Muscle of leg (tissue), 9 donors: ENCODE results near the gene C2. TPM values are rescaled to one million over a fixed set of nuclear protein-coding genes. Genes with fewer than 3 reads are reported as not detected.

ENCODE experiments used
- polyA plus RNA-seq, 8 donors: library from polyadenylated mRNA; unstranded; fragments of 120-200 nt; gene quantifications; one replicate each; pipeline versions ENCODE4 v1.2.1 to v1.2.3, GENCODE V29; 2013; ENCODE audit warnings: inconsistent platforms in 1 of 8, low replicate concordance in 1 of 8; ENCODE audit not compliant: insufficient read length in 8 of 8, insufficient read depth in 1 of 8
- total RNA-seq: library from RNA; stranded (reverse); fragments of 120-200 nt; gene quantifications from one replicate; pipeline ENCODE4 v1.2.4, GENCODE V29; 2013

Gene C2
- total and polyA plus RNA-seq, 9 donors = 3.3 to 9.5 (median 4.9) TPM

Other genes starting within 250 kb of the C2 start
Only the 30 nearest of the 34 such genes appear.
- gene ABHD16A, start 224.4 kb upstream of the C2 start, total RNA-seq = 50.8 TPM
- gene ABHD16A, start 224.4 kb upstream of the C2 start, polyA plus RNA-seq = 10 to 100 TPM; 42.0 to 55.8 (median 44.9) TPM
- not detected for gene LY6G6F, start 220.9 kb upstream of the C2 start, total RNA-seq
- gene LY6G6F, start 220.9 kb upstream of the C2 start, polyA plus RNA-seq = not detected
- gene LY6G6D, start 212.4 kb upstream of the C2 start, total RNA-seq = 0.58 TPM
- 1 to 10 TPM in 1 of 8 donors, under 1 TPM in 4, not detected in 3; 0.31 to 1.7 (median 0.75) TPM for gene LY6G6D, start 212.4 kb upstream of the C2 start, polyA plus RNA-seq
- gene LY6G6C, start 206.0 kb upstream of the C2 start, total RNA-seq = 0.09 TPM
- 1 to 10 TPM in 1 of 8 donors, under 1 TPM in 6, not detected in 1; 0.15 to 1.2 (median 0.37) TPM for gene LY6G6C, start 206.0 kb upstream of the C2 start, polyA plus RNA-seq
- gene MPIG6B, start 204.3 kb upstream of the C2 start, total RNA-seq = 0.09 TPM
- gene MPIG6B, start 204.3 kb upstream of the C2 start, polyA plus RNA-seq = 1 to 10 TPM in 1 of 8 donors, under 1 TPM in 7; 0.44 to 1.2 (median 0.74) TPM
- gene DDAH2, start 198.4 kb upstream of the C2 start, total RNA-seq = 101 TPM
- 100 to 1,000 TPM; 111 to 147 (median 135) TPM for gene DDAH2, start 198.4 kb upstream of the C2 start, polyA plus RNA-seq
- 219 TPM for gene CLIC1, start 191.2 kb upstream of the C2 start, total RNA-seq
- 100 to 1,000 TPM; 117 to 177 (median 152) TPM for gene CLIC1, start 191.2 kb upstream of the C2 start, polyA plus RNA-seq
- 9.1 TPM for gene MSH5, start 187.7 kb upstream of the C2 start, total RNA-seq
- 10 to 100 TPM in 6 of 8 donors, 1 to 10 TPM in 2; 5.3 to 20.8 (median 11.5) TPM for gene MSH5, start 187.7 kb upstream of the C2 start, polyA plus RNA-seq
- 2.7 TPM for gene SAPCD1, start 165.1 kb upstream of the C2 start, total RNA-seq
- gene SAPCD1, start 165.1 kb upstream of the C2 start, polyA plus RNA-seq = 1 to 10 TPM; 1.4 to 6.3 (median 2.9) TPM
- gene VWA7, start 150.4 kb upstream of the C2 start, total RNA-seq = 1.2 TPM
- gene VWA7, start 150.4 kb upstream of the C2 start, polyA plus RNA-seq = 1 to 10 TPM in 7 of 8 donors, under 1 TPM in 1; 0.71 to 2.1 (median 1.6) TPM
- 21.9 TPM for gene VARS1, start 132.0 kb upstream of the C2 start, total RNA-seq
- gene VARS1, start 132.0 kb upstream of the C2 start, polyA plus RNA-seq = 10 to 100 TPM; 35.1 to 63.0 (median 51.2) TPM
- gene LSM2, start 120.8 kb upstream of the C2 start, total RNA-seq = 42.0 TPM
- 10 to 100 TPM; 41.3 to 64.3 (median 56.8) TPM for gene LSM2, start 120.8 kb upstream of the C2 start, polyA plus RNA-seq
- gene HSPA1L, start 112.4 kb upstream of the C2 start, total RNA-seq = 2.3 TPM
- gene HSPA1L, start 112.4 kb upstream of the C2 start, polyA plus RNA-seq = 1 to 10 TPM; 2.9 to 4.1 (median 3.6) TPM
- 76.7 TPM for gene HSPA1A, start 112.2 kb upstream of the C2 start, total RNA-seq
- gene HSPA1A, start 112.2 kb upstream of the C2 start, polyA plus RNA-seq = 10 to 100 TPM; 57.3 to 94.7 (median 82.0) TPM
- gene HSPA1B, start 100.0 kb upstream of the C2 start, total RNA-seq = 56.2 TPM
- gene HSPA1B, start 100.0 kb upstream of the C2 start, polyA plus RNA-seq = 100 to 1,000 TPM in 1 of 8 donors, 10 to 100 TPM in 7; 42.7 to 101 (median 63.5) TPM
- gene NEU1, start 64.9 kb upstream of the C2 start, total RNA-seq = 27.1 TPM
- gene NEU1, start 64.9 kb upstream of the C2 start, polyA plus RNA-seq = 10 to 100 TPM; 14.5 to 24.5 (median 18.1) TPM
- 0.18 TPM for gene SLC44A4, start 48.7 kb upstream of the C2 start, total RNA-seq
- gene SLC44A4, start 48.7 kb upstream of the C2 start, polyA plus RNA-seq = 1 to 10 TPM in 2 of 8 donors, under 1 TPM in 6; 0.12 to 8.9 (median 0.37) TPM
- gene EHMT2, start 30.0 kb upstream of the C2 start, total RNA-seq = 28.3 TPM
- gene EHMT2, start 30.0 kb upstream of the C2 start, polyA plus RNA-seq = 10 to 100 TPM; 30.7 to 43.8 (median 33.8) TPM
- 2.7 TPM for gene ZBTB12, start 25.6 kb upstream of the C2 start, total RNA-seq
- 10 to 100 TPM in 7 of 8 donors, 1 to 10 TPM in 1; 9.2 to 15.3 (median 14.0) TPM for gene ZBTB12, start 25.6 kb upstream of the C2 start, polyA plus RNA-seq
- 1.6 TPM for gene CFB, start 18.4 kb downstream of the C2 start, total RNA-seq
- 1 to 10 TPM; 1.0 to 4.8 (median 2.0) TPM for gene CFB, start 18.4 kb downstream of the C2 start, polyA plus RNA-seq
- 48.9 TPM for gene NELFE, start 31.3 kb downstream of the C2 start, total RNA-seq
- 10 to 100 TPM; 64.7 to 72.6 (median 69.2) TPM for gene NELFE, start 31.3 kb downstream of the C2 start, polyA plus RNA-seq
- gene SKIC2, start 31.5 kb downstream of the C2 start, total RNA-seq = 21.8 TPM
- 10 to 100 TPM; 27.0 to 34.1 (median 30.8) TPM for gene SKIC2, start 31.5 kb downstream of the C2 start, polyA plus RNA-seq
- gene DXO, start 44.4 kb downstream of the C2 start, total RNA-seq = 10.7 TPM
- gene DXO, start 44.4 kb downstream of the C2 start, polyA plus RNA-seq = 10 to 100 TPM; 16.0 to 22.2 (median 17.4) TPM
- gene C4A, start 54.3 kb downstream of the C2 start, total RNA-seq = 13.0 TPM
- gene C4A, start 54.3 kb downstream of the C2 start, polyA plus RNA-seq = 10 to 100 TPM in 6 of 8 donors, 1 to 10 TPM in 2; 6.6 to 20.4 (median 15.8) TPM
- 15.6 TPM for gene C4B, start 87.1 kb downstream of the C2 start, total RNA-seq
- 10 to 100 TPM in 7 of 8 donors, 1 to 10 TPM in 1; 9.5 to 32.1 (median 24.1) TPM for gene C4B, start 87.1 kb downstream of the C2 start, polyA plus RNA-seq
- 0.04 TPM for gene CYP21A2, start 110.7 kb downstream of the C2 start, total RNA-seq
- gene CYP21A2, start 110.7 kb downstream of the C2 start, polyA plus RNA-seq = 1 to 10 TPM in 3 of 8 donors, under 1 TPM in 5; 0.20 to 1.9 (median 0.62) TPM
- gene TNXB, start 181.6 kb downstream of the C2 start, total RNA-seq = 108 TPM
- 100 to 1,000 TPM in 7 of 8 donors, 10 to 100 TPM in 1; 100.0 to 207 (median 127) TPM for gene TNXB, start 181.6 kb downstream of the C2 start, polyA plus RNA-seq
- 11.7 TPM for gene ATF6B, start 200.5 kb downstream of the C2 start, total RNA-seq
- gene ATF6B, start 200.5 kb downstream of the C2 start, polyA plus RNA-seq = 10 to 100 TPM; 38.3 to 53.3 (median 46.7) TPM
- 4.5 TPM for gene FKBPL, start 202.6 kb downstream of the C2 start, total RNA-seq
- 1 to 10 TPM; 4.0 to 6.0 (median 4.4) TPM for gene FKBPL, start 202.6 kb downstream of the C2 start, polyA plus RNA-seq
- gene PRRT1, start 224.2 kb downstream of the C2 start, total RNA-seq = 0.18 TPM
- gene PRRT1, start 224.2 kb downstream of the C2 start, polyA plus RNA-seq = 1 to 10 TPM in 7 of 8 donors, under 1 TPM in 1; 0.71 to 2.3 (median 1.2) TPM